NCI-H82 (cell line): ENCODE results near the gene TSR2.
A peak's percentile ranks its signal among the peaks of the same experiment; 100 is the strongest.
"Not testable (repeated sequence)": the region's sequence is repeated elsewhere in the genome, so short reads cannot be mapped to it uniquely, and the experiment has no call there.

ENCODE experiments used
- DNase-seq: peaks from one replicate; lab custom pipeline; 2025; lab: John Stamatoyannopoulos, UW

The TSR2 gene

DNA sequence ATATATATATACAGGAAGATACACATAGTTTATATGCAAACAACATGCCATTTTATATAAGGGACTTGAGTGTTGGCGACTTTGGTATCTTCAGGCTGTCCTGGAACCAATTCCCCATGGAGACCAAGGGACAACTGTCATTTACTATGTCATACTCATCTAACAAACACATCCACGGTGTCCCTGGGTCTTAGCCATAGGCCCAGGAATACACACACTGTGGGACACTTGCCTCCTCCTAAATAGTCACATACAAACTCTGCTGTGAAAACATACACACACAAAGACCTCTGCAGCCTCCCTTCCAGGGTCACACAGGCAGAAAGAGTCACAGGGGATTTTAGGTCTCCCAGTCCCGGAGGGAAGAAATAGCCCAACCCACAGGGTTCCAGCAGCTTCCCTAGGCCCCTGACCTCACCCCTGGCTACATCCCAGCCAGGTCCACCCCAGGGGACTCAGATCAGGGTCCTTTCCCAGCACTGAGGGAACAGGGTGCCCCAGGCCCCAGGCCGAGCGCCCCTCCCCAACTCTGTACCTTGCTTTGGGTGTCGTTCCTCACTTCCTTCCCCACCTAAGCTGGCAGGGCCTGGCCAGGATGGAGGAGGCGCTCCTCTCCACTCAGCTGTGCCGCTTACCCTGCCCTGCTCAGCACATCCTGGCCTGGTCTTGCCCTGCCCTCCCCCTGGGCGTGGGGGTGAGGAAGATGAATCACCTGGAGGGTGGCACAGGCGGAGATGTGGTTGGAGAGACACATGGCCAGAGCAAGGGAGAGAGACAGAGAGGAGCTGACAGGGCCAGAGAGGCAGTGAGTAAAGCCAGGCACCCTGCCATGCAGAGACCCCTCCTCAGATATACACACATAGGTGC, 34.0 kb downstream of the TSR2 start:
- no peak for DNase-seq

DNA sequence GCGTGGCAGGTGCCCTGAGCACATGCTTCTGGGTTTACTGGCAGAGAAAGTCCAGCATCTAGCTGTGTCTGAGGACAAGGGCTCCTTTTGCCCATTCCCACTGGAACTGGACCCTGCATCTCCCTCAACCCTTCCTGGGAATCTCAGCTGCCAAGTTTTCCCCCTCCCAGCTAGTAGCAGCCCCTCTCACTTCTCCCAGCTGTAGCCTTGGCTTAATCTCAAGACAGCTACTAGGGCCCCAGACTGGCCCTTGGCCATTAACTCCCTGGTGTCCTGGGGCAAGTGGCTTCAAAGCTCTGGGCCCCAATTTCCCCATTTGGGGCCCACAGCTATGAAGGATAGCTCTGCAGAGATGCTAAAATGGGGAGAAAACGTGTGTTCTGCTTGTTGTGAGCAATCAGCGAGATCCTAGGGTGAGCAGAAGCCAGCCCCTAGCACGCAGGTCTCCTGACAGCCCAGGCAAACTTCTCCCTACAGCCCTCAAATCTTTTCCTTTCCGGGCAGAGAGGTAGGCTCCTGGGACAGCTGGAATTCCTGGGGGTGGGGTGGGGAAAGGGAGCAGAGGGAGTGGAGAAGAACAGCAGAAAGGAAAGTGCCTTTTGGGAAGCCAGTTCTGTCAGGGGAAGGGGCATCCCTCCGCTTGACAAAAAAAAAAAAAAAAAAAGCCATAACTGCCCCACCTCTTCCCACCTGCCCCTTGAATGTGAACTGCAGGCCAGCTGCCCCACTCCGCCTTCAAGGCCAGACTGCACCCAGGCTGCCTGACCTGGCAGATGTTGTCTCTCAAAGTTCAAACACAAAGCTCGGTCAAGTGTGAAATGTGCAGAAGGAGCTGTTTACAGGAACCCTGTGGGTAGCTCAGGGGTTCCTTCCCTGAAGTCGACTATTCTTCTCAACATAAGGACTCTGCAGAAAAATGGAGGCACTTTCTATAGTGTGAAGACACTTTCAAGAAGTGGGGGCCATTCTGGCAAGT, 39.2 kb downstream of the TSR2 start:
- DNase-seq: peak; percentile 70

DNA sequence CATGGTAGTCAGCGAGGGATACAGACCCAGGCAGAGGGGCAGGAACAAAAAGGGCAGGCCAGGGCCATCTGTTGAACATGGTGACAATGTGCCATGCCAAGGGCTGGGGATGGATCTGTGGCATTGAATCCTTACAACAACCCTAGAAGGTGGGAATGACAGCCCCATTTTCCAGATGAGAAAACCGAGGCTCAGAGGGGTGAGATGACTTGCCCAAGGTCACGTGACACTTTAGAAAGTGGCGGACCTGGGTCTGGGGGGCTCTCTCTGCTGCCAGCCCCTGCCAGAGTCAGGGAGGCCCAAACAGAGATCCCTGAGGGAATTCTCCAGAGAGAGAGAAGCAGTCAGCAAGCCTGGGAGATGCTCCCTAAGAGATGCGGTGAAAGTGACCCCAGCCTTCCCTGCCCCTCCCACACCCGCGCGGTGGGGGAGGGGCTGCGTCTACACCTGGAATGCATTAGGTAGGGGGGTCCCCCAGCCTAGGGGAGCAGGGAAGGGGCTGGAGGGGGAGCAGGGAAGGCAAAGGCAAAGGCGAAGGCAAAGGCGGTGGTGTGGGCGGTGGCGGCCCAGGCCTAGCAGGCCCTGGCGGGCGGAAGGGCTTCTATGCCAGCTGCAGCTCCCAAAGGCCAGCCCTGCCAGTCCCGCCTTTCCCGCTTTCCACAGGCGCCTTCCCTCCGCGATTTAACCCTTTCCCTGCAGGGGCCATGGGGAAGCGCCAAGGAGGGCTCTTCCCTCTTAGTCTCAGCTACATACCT, 42.8 kb downstream of the TSR2 start:
- DNase-seq: no peak

DNA sequence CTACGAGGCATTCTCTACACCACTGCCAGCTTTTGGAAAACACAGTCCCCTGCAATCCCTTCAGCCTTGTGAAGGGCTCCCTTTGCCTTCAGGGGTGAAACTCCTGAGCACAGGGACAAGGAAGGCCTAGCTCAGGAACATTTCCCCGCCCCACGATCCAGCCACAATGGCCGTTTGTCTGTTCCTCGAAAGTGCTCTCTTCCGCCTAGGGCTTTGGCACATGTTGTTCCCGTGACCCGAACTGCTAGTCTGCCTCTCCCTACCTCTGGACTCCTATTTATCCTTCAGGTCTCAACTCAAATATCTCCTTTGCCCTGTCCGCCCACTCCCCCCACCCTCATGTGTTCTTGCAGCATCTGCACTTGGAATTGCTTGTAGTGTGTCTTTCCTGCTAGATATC, 43.7 kb downstream of the TSR2 start:
- DNase-seq: no peak

DNA sequence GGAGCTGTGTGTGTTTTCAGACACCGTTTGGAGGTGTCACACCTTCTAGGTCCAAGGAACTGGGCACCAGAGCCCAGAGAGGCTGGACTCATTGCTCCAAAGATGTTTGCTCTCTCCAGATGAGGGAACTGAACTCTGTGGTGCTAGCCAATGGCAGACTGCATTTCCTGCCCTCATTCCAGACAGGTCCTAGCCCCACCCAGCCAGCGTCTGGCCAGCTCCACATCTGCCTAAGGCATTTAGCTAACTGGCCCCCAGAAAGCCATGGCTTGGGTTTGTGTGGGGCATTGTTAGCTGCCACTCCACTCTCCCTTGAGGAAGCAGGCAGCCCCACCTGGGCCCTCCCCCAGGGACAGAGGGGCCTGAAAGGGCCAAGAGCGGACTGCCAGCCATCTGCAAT, 44.5 kb downstream of the TSR2 start:
- DNase-seq: no peak

DNA sequence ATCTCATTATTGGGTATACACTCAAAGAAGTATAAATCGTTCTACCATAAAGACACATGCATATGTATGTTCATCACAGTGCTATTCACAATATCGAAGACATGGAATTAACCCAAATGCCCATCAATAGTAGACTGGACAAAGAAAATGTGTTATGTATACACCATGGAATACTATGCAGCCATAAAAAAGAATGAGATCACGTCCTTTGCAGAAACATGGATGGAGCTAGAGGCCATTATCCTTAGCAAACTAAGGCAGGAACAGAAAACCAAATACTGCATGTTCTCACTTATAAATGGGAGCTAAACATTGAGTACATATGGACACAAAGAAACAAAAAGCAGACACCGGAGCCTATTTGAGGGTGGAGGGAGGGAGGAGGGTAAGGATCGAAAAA, 49.6 kb downstream of the TSR2 start:
- not testable (repeated sequence) for DNase-seq

DNA sequence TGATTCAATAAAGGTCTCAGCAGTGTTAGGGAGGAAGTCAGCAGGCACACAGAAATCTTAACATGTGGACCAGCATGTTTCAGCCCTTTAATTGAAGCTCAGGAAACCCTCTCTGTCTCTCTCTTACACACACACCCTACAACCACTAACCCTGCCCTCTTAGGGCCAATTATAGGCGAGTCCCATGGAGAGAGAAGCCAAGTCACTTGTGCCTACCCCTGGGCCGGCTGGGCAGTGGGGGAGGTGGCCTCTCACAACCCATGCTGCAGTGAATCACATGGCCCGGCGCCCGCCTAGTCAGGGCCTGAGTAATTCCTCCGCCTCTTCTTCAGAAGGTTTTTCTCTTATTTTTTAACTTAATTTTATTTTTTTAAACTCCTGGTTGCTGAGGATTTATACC, 52.1 kb downstream of the TSR2 start:
- DNase-seq: peak; percentile 9

DNA sequence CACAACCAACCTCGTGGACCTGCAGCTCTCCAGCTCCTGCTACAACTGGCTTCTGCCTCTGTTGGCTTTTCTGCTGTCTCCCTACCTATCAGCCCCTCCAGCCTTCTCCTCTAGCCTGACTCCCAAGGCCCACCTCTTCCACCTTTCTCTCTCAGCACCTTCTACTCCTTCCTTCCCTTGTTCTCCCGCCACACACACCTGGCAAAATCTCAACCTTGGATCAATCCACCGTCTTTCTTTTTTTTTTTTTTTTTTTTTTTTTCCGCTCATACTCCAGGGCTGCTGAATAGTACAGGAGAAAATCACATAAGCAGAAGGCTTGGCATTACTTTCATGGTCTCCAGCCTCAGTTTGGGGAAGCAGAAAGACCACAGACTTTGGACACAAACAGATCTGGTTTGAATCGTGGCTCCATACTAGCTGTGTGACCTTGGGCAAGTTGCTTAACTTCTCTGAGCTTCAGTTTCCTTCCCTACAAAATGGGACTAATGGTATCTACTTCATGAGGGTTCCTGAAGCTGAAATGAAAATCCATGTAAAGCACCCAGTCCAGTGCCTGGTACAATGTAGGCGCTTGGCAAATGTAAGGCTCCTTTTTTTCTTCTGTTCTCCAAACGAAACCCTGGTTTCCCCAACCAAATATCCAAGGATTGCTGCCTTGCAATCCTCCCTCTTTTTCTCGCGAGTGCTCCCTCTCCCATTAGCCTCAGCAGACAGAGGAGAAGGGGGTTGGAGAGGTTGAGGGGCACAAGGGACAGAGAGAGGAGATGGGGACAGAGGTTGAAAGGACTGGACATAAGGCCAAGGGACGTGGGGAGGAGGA, 54.2 kb downstream of the TSR2 start:
- DNase-seq: no peak
